ENCODE data around the gene CDCP1. TPM values are rescaled to one million over a fixed set of nuclear protein-coding genes. Genes with fewer than 3 reads are reported as not detected.

CDCP1 gene
- total RNA-seq, 1 donor from 2014 or later = not detected

DNA sequence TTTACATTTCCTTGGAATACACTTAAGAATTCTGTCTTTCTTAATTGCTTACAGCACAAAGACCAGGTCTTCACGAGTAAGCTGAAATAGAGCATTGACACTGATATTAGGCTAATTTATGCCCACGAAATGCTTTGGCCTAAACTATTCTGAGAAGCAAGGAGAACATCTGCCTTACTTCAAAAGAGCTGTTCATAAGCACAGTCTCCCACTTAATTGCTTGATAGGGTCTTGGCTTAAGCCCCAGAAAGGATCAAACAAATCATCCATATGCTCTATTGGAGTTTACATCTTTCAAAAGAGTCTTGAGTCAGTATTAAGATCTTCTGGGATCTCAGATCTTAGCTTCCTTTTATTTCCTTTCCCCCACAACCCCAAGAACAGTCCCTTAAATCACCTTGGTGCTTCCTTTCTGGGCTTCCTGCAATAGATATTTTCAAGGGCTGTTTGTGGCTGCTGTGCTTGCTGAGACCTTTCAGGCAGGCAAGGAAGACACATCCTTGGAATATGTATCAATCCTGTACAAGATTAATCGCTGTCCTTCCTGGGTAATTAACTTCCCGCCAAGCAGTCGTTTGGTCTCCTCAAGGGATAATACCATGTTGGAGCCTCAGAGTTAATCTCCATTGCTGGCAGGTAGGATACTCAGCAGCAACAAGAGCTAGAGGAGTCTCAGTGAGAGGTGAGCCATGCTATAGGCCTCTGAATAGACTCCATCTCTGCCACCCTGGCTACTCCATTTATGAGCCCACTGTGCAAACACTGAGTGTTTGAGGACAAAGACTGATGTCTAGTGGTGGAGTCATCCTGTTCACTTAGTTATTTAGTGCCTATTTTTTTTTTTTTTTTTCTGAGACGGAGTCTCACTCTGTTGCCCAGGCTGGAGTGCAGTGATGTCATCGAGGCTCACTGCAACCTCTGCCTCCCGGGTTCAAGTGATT, 42.8 kb upstream of the CDCP1 start:
- Mint-ChIP-seq H3K27me3 (ENCODE audit: low read depth) (no peaks in the 10 kb centered on the region), H3K36me3 (ENCODE audit: low read depth) (no peaks in the 10 kb centered on the region), H3K9me3 (no peaks in the 10 kb centered on the region), H3K27ac (ENCODE audit: unreplicated experiment) (no peak overlapping the region), H3K4me1 (no peaks in the 10 kb centered on the region), H3K4me3 (no peak overlapping the region)
- TF ChIP-seq, protein P1, sequence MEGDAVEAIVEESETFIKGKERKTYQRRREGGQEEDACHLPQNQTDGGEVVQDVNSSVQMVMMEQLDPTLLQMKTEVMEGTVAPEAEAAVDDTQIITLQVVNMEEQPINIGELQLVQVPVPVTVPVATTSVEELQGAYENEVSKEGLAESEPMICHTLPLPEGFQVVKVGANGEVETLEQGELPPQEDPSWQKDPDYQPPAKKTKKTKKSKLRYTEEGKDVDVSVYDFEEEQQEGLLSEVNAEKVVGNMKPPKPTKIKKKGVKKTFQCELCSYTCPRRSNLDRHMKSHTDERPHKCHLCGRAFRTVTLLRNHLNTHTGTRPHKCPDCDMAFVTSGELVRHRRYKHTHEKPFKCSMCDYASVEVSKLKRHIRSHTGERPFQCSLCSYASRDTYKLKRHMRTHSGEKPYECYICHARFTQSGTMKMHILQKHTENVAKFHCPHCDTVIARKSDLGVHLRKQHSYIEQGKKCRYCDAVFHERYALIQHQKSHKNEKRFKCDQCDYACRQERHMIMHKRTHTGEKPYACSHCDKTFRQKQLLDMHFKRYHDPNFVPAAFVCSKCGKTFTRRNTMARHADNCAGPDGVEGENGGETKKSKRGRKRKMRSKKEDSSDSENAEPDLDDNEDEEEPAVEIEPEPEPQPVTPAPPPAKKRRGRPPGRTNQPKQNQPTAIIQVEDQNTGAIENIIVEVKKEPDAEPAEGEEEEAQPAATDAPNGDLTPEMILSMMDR (conservative IDR thresholded peaks at IDR 0.05) = no peak
- DNase-seq (ENCODE audit: low read depth, low spot score) = no peak

DNA sequence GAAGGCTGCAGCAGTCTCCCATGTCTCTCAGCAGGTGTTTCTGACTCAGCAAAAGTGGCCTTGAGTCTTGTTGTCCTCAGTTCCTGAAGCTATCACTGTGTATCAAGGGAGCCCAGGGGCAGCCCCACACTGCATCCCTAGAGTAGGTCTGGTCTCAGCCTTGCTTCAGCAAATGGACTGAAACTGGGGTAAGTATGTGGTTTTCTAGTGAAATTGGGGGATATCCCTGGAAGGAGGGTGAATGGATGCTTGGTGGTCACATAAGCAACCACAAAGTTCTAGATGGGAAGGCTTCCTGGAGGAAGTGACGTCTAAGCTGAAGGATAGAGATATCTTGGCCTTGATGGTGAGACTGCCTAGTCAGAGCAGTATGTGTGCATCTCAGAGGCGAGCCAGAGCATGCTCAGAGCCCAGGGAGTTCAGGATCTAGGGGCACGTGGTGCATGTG, 41.5 kb upstream of the CDCP1 start:
- DNase-seq (ENCODE audit: low read depth, low spot score) = no peak
- H3K4me1 Mint-ChIP-seq = peaks cover 5% of the 10 kb centered on the region
- no peak overlapping the region for H3K27ac Mint-ChIP-seq (ENCODE audit: unreplicated experiment)
- no peaks in the 10 kb centered on the region for H3K27me3 Mint-ChIP-seq (ENCODE audit: low read depth)
- TF ChIP-seq, protein P1 (conservative IDR thresholded peaks at IDR 0.05) = no peak
- H3K9me3 Mint-ChIP-seq = no peaks in the 10 kb centered on the region
- no peaks in the 10 kb centered on the region for H3K36me3 Mint-ChIP-seq (ENCODE audit: low read depth)
- H3K4me3 Mint-ChIP-seq = no peak overlapping the region

DNA sequence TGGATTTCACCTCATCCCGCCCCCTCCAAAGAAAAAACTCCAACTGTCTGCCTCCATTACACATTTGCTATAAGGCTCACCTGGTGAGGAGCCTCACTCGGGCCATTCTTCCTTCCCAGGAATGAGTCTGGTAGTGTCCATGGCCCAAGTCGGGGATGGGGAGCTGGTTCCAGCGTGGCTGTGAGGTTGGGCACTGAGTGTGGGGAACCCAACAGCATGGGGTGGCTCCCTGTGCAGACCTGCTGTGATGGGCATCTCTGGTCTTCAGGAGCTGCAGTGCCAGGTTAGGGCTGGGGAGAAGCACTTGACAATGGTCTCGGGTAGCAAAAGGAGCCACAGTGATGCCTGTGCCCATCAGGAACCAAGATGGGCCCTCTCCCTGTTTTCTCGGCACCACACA, 40.7 kb upstream of the CDCP1 start:
- H3K27me3 Mint-ChIP-seq (ENCODE audit: low read depth) = no peaks in the 10 kb centered on the region

DNA sequence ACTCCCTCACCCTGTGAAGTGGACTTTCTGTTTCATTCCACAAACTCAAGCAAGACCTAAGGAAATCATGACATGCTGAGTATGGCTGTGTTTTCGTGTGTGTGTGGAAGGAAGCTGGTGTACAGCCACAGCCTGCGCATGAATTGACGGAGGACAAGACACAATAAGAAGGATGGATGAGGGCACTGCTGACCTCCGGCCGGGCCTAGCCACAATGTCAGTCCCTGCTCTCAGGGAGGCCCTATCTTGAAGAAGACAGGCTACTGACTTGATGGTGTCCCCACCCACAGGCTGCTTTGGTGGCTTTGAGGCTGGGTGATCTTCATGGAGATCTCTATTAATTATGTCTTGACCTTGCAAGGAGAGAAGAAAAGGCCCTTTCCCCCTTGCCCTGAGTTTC, 39.3 kb upstream of the CDCP1 start:
- no peaks in the 10 kb centered on the region for H3K36me3 Mint-ChIP-seq (ENCODE audit: low read depth)
- H3K4me1 Mint-ChIP-seq = peaks cover 5% of the 10 kb centered on the region
- H3K27ac Mint-ChIP-seq (ENCODE audit: unreplicated experiment) = no peak overlapping the region
- no peak for DNase-seq (ENCODE audit: low read depth, low spot score)
- no peak overlapping the region for H3K4me3 Mint-ChIP-seq
- no peaks in the 10 kb centered on the region for H3K27me3 Mint-ChIP-seq (ENCODE audit: low read depth)
- no peaks in the 10 kb centered on the region for H3K9me3 Mint-ChIP-seq
- TF ChIP-seq, protein P1 (conservative IDR thresholded peaks at IDR 0.05) = no peak

More for the DNA sequence above, 40.7 kb upstream of the CDCP1 start:
- Mint-ChIP-seq H3K4me1 (peaks cover 5% of the 10 kb centered on the region), H3K4me3 (no peak overlapping the region), H3K36me3 (ENCODE audit: low read depth) (no peaks in the 10 kb centered on the region), H3K27ac (ENCODE audit: unreplicated experiment) (no peak overlapping the region), H3K9me3 (no peaks in the 10 kb centered on the region)
- TF ChIP-seq, protein P1 (conservative IDR thresholded peaks at IDR 0.05) = no peak
- DNase-seq (ENCODE audit: low read depth, low spot score) = no peak

DNA sequence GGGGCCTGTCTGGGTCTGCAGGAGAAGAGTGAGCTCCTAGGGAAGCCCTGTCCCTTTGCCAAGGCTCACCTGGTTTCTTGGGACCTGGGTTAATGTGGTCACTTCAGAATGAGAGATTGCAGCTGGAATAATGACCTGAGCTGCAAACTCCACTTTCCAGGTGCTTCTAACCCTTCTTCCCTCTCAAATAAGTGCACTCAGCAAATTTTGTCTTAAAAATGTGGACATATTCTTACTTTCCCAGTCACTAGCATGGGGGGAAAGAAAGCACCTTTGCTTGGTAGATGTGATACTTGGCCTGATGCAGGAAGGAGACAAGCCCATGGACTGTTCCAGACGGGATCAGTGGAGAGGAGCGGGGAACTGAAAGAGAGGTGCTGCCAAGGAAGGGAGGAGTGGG, 38.9 kb upstream of the CDCP1 start:
- H3K4me3 Mint-ChIP-seq = no peak overlapping the region
- TF ChIP-seq, protein P1 (conservative IDR thresholded peaks at IDR 0.05) = no peak
- H3K4me1 Mint-ChIP-seq = peaks cover 5% of the 10 kb centered on the region
- no peaks in the 10 kb centered on the region for H3K36me3 Mint-ChIP-seq (ENCODE audit: low read depth)
- no peak for DNase-seq (ENCODE audit: low read depth, low spot score)
- H3K9me3 Mint-ChIP-seq = no peaks in the 10 kb centered on the region
- no peak overlapping the region for H3K27ac Mint-ChIP-seq (ENCODE audit: unreplicated experiment)
- no peaks in the 10 kb centered on the region for H3K27me3 Mint-ChIP-seq (ENCODE audit: low read depth)

All from neural crest cell (in vitro differentiated cells).